KBM-7 (cell line): Measurements from ENCODE around the gene RAD52.

ENCODE experiments used
- DNase-seq: peaks from one replicate; pipeline ENCODE4 v3.0.0-alpha.2; 2015
- in situ Hi-C: fragments of 300-500 bp; cut with MboI; formaldehyde crosslinking; loops from 2 replicates; pipeline ENCODE4 v1.14.3; 2020; ENCODE audit warnings: low sequenced_read_pairs, low pct_unique_long_range_greater_than_20kb, mixed read lengths

The RAD52 gene

GRCh38 chr12:949453-950191 lies at the start of gene RAD52:
Gene RAD52 (minus strand): TSS chr12:949694. CDS start chr12:933058, 16,636 bp downstream.
- in situ Hi-C loops = no loop called here
- peak; percentile 100 for DNase-seq

- no peak for DNase-seq
- in situ Hi-C loops = no loop called here
Observed at GRCh38 chr12:998020-998874, 48.8 kb upstream of the RAD52 start.

DNA sequence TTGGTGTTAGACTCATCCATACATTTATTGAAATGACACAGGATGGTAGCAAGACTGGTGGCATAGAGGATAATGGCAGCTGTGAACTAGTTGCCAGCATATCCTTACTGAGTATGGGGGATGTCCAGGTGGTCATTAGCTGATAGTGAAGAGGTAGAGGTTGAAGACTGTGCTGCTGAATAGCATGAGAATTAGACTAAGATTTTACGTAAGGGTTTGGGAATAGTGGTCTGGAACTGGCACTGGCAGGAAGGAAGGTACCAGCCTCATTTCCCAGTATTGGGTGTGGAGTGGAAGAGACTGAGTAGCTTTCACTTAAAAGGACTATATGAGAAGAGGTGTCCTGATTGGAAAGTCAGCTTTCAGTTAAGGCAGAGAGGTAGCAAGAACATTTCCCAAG lies 48.0 kb upstream of the RAD52 start:
- no peak for DNase-seq
- in situ Hi-C loops = no loop called here

- in situ Hi-C loops = no loop called here
- no peak for DNase-seq
Observed at GRCh38 chr12:996881-997280, 47.4 kb upstream of the RAD52 start.

DNA sequence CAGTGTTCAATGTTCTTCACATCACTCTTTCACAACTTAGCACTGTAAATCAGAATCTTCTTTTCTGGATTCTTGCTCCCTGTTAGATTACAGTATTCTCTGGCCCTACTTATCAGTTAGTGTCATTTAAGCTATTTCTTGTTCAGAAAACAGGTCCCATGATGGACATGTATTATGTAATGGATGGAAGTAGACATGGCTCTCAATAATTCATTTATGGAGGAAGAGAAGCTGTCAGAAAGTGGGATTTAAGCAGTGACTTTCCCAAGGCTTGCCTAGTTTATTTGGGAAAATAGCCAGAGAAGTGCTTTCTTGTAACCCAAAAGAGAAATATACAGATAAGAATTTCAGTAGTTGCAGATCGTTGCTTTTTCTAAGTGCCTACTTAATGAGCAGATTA lies 43.2 kb upstream of the RAD52 start:
- in situ Hi-C loops = no loop called here
- no peak for DNase-seq

DNA sequence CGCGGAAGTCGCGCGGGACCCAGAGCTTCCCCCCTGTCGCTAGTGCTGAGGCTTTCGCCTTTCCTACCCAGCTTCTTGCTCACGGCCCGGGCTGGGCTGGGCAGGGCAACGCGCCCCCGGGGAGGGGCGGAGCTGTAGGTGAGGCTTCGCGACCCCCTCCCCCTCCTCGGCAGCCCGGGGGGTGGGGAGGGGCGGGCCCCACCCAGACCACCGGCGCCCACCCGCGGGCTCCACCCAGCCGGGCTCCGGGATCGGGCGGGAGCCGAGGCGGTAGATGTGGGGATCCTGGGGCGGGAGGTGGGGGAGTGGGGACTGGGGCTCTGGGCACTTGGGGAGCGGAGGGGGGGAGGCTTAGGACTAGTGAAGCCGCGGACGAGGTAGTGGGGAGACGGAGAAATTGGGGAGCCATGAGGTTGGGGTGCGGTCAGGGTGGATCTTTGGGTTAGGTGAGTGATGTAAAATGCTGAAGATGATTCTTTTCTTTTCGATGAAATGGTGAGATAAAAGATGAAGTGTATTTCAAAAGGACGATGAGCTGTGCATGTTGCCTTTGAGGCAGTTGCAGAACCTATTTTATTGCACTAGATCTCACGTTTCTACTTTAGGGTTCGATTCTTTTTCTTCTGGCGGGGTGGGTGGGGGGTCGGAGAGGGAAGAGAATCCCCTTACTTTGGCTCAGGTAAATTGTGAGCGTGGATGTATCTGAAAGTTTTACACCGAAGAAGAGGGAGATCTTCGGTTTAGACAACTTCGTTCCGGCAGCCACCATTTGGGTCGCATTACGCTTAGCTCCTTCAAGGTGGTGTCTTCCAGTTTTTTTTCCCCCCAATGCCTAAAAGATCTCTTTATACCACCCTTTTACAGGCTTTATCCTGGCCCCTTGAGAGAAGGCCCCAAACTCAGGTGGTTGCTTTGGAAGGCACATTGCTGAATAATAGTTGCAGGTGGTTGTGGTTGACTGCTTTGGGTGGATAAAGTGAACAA lies 42.1 kb upstream of the RAD52 start:
- peak; percentile 47 for DNase-seq
- in situ Hi-C loops = no loop called here

- in situ Hi-C loops = no loop called here
- peak; percentile 94 for DNase-seq
Observed at GRCh38 chr12:990661-991349, 41.3 kb upstream of the RAD52 start, which contains the start of gene ERC1. Gene ERC1 (plus strand): TSS chr12:991223. CDS start chr12:1027904, 36,681 bp downstream.

DNA sequence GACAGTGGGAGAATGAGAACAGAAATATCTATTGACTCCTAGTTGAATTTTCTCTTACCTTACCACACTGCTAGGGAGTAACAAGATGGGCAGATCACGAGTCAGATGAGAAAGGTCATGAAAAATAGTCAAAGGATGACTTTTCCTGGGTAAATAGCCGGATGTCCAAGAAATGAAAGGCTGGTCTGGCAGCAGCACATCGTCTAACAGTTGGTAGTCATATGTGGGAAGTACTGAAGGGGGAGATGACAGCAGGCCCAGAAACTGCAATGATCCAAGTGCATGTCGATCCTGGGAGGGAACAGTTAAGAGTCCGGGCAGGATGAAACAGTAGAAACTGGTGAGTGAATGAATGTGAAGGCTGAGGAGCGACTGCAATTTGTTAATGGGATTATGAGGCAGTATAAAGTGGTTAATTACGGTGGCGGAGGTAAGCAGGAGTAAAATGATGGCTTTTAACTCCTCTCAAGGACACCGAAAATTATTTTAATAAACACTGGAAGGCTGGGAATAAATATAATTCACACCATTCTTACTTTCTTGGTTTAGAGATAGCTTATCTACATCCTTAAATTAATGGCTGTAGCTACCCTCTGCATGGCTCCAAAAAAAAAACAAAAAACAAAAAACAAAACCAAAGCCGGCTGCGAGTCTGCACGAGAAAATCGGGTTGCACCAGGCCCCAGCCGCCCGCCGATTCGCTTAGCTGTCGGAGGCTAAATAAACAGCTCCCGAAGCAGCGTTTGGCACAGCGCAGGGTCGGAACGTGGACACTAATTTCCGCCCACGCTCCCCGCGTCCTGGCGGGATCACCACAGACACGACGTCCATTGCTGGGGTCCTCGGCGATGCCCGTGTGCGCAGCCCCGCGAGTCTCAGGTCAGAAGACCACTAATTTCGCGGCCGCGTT lies 40.5 kb upstream of the RAD52 start:
- peak; percentile 61 for DNase-seq
- in situ Hi-C loops = no loop called here

- DNase-seq = no peak
- in situ Hi-C loops = no loop called here
Observed at GRCh38 chr12:989051-989450, 39.6 kb upstream of the RAD52 start.

DNA sequence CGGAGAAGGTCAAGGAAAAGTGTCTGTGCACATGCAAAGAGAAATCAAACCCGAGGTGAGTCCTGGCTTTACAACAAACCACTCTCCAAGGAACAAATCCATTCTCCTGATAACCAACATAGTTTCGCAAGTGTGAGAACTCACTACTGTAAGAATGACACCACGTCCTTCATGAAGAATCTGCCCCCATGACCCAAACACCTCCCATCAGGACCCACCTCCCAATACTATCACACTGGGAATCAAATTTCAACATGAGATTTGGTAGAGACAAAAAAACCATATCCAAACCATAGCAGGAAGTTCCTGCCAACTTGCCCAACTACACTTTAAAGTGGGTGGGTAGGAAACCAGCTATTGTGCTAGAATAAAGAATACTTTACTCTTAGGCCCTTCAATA lies 39.2 kb upstream of the RAD52 start:
- in situ Hi-C loops = no loop called here

GRCh38 chr12:981961-982360 lies 32.5 kb upstream of the RAD52 start:
- in situ Hi-C loops = no loop called here
- no peak for DNase-seq

More for the DNA sequence above, 39.2 kb upstream of the RAD52 start:
- DNase-seq = peak; percentile 35

- no peak for DNase-seq
- in situ Hi-C loops = no loop called here
Observed at GRCh38 chr12:981176-981828, 31.8 kb upstream of the RAD52 start.

DNA sequence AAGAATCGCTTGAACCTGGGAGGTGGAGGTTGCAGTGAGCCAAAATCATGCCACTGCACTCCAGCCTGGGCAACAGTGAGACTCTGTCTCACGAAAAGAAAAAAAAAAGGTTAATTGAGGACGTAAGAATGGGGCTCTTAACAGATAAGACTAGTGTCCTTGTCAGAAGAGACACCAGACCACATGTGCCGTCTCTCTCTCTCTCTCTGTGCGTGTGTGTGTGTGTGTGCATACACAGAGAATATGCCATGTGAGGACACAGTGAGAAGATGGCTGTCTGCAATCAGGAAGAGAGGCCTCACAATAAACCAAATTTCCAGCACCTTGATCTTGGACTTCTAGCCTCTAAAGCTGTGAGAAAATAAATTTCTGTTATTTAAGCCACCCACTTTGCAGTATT lies 29.9 kb upstream of the RAD52 start:
- DNase-seq = no peak
- in situ Hi-C loops = no loop called here

GRCh38 chr12:977156-977555 lies 27.7 kb upstream of the RAD52 start:
- in situ Hi-C loops = no loop called here
- DNase-seq = no peak

- in situ Hi-C loops = no loop called here
- no peak for DNase-seq
Observed at GRCh38 chr12:976644-977043, 27.1 kb upstream of the RAD52 start.

DNA sequence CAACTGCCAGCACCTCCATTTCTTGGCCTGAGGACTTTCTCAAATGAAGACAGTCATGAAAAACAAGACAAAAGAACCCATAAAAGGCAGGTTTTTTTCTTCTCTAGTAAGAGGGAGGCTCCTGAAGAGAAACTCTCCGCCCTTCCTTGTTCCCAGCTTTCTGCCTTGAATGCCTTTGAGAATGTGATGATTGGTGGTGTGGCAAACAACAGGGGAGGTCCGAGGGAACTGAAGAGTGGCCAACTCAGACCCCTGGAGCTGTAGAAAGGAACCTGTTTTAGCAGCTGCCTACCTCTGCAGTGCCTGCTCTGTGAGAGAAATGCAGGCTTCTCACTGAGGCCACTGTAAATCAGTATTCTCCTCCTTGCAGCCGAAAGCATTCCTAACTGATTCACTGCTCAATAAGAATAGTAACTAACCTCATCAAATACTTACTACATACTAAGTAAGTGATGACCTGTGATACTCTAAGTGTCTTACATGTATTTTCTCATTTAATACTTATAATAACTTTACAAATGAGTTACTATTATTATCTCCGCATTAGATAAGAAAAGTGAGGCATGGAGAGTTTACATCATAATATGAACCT lies 24.9 kb upstream of the RAD52 start:
- no peak for DNase-seq
- in situ Hi-C loops = no loop called here

DNA sequence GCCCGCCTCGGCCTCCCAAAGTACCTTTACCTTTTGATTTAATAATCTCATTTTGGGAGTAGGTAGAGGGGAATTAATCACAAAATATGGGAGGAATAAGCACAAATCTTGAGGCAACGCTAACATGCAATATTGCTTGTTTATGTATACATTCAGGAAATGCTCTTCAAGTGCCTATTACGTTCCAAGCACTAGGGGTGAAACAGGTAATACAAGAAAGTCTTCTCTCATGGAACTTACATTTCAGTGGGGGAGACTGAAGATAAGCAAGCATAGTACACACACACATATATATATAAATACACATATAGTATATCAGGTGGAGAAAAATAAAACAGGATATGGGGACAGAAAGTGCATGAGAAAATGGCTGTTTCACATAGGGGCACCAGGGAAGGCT lies 22.5 kb upstream of the RAD52 start:
- in situ Hi-C loops = no loop called here
- no peak for DNase-seq
